NCI-H2171 treated with DMSO at 0.1 percent for 48 hours (cell line): ENCODE results near the gene AFDN.
"Not testable (repeated sequence)": the region's sequence is repeated elsewhere in the genome, so short reads cannot be mapped to it uniquely, and the experiment has no call there.

Source experiments
- DNase-seq: peaks from one replicate; lab custom pipeline; 2025; lab: John Stamatoyannopoulos, UW

Gene AFDN

DNA sequence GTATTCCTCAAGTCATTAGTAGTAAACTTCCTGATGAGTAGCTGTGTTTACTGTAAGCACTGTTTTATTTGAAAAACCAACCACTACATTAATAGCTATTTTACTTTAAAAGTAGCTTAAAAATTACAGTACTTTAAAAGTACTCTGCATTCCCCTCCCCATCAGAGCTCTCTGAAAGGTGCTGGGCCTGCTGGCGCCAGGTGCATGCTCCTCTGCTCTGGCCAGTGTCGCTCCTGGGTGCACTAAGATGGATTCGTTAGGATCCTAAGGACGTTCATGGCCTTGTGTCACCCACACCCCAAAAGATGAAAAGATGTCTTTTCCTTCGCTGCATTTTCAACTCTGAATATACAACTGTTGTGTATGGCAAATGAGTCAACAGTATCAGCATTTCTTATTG is 126.8 kb downstream of the AFDN start:
- no peak for DNase-seq

DNA sequence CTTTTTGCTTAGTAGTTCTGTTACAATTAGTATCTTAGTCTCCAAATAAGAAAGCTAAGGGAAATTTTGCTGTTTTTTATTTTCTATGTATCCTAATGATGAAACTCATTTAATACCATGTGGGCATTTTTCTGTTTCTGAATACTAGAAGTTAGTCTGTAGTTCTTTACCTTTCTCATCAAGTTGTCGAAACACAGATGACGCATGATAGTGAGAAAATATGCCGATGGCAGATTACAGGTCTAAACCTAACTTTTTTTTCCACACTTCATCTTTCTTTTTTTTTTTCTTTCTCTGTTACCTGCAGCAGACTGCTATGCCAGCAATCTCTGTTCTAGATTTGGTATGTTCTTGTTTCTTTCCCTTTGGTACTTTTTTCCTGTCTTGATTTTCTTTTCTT is 127.4 kb downstream of the AFDN start:
- no peak for DNase-seq

DNA sequence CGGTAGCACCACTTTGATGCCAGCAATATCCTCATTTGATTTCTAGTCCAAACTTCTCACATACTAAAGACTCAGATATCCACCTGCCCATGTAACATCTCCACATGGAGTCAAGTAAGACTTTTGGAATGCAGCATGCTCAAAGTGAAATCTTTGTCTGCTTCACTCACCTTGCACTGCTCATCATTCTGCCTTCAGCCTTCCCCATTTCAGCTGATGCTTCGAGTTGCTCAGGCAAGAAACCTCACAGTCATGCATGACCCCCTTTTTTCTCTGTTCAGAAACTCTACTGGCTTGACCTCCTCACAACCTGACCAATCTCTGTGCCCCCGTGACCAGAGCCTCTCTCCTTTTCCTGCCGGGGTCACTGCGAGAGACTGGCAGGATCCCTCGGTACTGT is 129.8 kb downstream of the AFDN start:
- no peak for DNase-seq

DNA sequence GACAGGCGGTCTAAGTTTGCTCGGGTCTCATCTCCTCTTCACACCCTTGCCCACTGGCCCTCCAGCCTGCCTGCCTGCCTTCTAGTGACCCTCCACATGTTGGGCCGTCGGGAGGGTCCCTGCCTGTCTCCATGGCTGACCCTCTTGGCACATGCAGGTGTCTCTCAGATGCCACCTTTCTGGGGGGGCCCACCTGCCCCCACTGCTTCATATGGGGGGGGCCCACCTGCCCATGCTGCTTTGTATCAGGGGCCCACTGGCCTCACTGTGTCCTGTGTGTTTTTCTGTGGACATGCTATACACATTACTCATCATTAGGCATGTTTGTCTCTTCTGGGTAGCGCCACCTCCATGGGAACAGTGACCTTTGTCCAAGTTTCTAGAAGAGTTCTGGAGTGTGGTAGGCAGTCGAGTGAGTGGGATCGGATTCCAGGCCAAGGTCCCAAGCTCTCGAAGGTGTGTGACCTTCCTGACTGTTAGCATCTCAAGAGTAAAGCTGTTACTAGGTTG is 130.3 kb downstream of the AFDN start:
- no peak for DNase-seq

DNA sequence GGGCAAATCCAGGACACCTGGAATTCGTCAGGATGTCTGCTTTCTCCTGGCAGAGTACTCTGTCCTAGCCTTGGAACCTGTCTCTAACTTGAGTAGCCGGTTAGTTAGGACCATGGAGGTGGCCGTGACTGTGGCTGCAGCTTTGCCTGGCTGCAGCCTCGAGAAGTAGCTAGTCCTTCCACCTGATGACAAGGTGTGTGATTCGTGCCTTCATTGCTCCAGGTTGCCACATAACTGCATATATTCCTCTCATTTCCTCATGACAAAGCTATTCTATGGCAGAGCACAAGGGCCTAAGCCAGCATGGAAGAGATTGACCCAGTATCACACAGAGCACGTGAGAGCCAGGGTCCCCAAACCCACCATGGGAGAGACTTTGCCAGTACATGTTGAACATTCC is 130.9 kb downstream of the AFDN start:
- DNase-seq, result no peak

DNA sequence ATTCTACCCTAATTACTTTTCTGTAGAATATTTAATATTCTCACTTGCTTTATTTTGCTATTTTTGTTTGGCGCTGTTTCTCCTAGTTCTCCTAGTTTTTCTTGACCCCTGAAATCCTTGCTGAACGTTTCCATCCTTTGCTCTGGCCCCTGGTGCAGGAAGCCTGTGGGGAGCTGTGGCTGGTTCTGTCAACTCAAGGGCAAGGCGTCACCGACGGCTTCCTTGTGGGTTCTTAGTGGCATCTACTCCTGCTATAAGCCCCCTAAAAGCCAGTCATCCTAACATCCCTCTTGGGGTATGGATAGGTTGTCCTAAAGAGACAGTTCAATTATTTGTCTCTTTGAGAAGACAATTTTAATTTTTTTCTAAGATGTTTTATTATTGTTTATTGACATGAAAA is 133.9 kb downstream of the AFDN start:
- no peak for DNase-seq

DNA sequence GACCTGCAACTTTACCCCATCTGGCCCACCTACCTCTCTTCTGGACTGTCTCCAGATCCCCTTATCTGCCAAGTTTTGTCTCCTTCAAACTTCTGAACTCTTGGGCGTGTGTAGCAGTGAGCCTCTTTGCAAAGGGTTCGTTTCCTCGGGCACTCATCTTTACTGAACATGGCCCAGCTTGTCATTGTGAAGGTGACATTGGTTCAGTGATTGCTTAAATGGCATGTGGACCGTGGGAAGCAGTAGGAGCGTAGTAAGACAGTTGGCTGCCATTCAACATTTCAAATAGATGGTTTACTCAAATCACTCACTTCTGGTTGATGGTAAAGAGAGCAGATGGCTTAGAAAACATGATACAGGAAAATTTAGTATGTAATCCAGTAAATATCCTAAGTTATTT is 136.0 kb downstream of the AFDN start:
- DNase-seq, result peak; percentile 94

DNA sequence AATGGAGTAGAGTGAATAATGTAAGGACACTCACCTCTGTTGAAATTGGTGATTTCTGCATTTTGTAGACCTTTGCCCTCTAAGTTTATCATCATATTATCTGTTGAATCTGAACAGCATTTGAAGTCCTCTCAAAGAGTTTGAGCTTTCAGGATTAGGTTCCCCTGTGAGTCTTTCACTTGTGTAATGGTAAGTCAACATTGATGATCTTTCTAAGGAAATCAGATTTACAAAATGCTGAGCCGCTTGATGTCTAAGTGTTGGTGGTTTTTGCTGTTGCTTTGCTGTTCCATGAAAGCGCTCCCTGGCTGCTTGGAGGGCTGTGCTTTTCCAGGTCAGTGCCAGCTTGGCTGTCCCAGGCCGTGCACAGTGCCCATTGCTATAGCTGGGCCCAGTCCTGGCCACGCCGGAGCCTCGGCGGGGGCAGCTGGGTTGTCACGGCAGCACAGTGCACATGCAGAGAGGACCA is 136.9 kb downstream of the AFDN start:
- no peak for DNase-seq

DNA sequence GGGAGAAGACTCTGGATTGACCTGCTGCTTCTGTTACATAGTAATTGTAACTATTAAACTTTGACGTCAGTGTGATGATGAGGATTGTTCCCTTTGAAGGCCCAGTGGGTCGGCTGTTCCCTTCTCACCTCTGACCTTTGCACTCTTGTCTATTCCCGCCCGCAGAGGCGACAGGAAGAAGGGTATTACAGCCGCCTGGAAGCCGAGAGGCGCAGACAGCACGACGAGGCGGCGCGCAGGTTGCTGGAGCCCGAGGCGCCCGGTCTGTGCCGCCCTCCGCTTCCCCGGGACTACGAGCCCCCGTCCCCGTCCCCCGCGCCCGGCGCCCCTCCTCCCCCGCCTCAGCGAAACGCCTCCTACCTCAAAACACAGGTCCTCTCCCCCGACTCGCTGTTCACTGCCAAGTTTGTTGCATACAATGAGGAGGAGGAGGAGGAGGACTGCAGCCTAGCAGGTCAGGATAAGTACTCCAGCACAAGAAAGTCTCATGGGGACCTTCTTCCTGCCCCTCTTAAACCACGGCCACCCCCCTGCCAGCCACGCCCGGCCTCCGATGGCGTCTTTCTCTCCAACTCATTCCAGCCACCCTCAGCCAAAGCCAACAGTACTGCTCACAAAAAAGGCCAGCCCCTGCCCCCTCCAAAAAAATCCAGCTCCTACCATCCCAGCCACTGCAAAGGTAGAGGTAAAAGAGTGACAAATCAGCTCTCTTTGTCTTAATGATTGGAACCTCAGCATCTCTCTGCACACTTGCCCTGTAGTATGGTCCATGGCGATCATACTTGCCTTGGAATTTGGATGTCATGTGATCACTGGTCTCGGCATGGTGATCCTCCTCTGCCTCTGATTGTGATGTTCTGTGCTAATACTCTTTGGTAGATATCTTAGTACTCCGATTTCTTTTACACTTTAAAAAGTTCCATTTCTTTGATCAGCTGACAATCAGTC is 139.2 kb downstream of the AFDN start:
- no peak for DNase-seq

DNA sequence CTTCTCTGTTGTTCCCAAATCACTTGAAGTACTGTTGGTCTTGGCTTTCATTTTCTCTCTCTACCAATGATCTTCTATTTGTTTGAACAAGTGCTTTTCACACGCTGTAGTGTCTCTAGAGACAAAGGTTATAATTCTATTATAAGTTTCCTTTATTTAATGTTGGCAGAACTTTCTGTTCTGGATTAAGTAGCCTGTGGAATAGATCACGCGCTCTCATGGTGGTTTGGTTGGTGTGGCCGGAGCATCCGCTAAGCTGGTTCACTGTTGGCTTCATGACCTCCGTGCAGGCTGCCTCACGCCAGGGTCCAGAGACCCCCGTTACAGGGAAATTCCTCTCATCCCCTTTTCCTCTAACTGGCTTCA is 139.8 kb downstream of the AFDN start:
- no peak for DNase-seq

DNA sequence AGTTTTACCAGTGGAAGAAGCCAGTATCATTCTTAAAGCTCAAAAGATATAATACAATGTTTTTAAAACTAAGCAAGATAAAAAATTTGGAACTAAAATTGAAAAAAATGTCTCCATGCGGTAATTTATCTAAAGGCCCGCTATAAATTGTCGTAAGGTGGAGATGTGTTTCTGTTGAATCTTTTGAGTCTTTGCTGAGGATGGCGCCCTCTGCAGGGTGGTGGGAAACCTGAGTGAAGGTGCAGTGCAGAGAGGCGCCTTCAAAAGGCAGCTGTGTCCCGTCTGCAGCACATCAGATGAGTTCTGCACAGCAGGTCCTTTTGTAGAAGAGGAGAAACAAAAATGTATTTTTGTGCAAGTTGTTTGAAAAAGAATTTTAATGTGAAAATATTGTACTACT is 141.4 kb downstream of the AFDN start:
- DNase-seq, result peak; percentile 10

DNA sequence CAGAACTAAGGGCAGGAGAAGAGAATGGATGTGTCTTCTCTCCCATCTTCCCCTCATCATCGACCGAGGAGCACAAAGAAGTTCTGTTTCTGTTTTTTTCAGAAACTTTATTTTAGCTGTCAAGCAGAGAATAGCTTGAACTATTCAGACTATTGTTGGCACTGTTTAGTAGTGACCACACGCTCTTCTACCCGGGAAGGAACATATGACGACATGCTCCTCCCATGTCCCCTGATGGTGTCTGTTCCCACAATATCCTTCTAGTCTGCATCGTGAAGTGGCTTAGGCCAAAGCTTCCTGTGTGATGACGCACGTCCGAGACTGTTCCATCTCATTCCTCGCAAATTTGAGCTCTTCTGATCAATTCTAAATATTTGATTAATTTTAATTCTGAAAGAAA is 143.5 kb downstream of the AFDN start:
- DNase-seq, result no peak

DNA sequence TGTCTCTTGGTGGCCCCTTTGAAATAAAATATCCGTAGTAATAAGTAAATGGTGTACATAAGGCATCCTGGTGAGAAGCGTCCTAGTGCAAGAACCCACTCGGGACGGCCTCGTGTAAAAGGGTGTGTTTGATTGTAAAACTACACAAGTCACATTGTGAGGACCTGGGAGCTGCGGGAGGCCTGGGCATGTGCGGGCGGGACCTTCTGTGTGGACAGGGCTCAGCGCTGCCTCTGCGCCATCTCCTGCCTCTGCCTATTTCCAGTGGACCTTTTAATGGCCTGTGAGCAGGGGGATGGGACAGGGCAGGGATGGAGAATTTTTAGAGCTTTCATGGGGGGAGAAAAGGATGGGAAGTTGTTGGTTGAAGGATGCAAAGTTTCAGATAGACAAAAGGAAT is 145.5 kb downstream of the AFDN start:
- no peak for DNase-seq

DNA sequence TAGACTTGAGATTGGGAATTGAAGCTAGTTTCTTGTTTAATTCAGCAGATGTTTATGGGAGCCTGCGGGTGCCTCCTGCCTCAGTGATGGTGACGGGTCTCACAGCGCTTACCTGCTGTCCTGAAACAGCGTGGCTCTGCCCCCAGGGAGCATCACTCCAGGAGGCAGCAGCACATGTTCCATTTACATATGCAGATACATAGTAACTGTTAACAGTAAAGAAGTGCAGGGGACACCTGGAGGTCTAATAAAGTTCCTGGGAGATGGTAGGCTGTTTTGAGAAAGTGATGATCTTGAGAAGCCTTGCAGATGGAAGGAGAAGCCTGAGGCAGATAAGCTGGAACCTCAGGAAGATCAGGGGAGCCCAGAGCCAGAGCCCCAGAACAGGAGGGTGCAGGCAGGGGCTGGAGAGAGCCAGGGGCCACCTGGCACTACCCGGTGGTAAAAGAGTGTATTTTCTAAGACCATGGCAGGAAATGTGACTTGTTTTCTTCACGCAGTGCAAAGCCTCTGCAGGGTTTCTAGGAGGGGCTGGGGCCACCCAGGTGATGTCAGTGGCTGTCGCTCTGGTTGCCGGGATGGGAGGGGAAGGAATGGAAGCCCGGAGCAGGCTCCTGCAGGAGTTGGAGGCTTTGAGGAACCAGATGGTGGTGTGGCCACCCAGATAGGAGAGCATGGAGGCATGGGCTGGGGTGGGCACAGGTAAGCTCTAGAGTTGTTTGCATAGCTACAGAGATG is 146.6 kb downstream of the AFDN start:
- peak; percentile 16 for DNase-seq

DNA sequence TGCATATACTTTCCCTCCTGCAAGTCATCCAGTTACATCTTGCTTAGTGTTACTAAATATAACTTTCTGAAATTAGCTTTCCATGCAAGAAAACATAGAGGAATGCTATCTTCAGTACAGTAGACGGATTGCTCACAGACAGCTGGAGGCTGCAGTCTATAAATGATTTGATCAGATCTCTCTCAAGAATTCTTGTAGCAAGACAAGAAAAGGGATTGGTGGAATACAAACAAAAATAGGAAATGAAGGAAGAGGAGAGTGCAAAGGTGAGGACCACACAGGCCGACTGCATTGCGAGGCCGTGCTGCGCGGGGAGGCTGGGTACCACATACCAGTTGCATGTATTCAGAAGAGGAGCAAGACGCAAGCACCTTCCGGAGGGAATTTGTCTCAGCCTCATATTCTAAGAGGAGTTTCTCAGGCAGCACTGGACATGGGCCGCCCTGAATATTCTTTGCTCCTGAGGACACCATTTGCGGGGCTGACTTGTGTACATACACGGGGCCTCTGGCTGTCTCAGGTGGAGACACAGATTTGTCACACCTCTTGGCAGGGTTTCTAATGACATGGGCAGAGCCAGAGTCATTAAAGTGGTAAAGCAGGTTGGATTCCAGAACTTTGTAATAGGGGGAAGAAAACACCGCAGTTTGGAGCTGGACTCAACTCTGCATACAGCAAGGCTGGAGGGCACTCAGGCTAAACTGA is 148.1 kb downstream of the AFDN start:
- DNase-seq, result no peak

DNA sequence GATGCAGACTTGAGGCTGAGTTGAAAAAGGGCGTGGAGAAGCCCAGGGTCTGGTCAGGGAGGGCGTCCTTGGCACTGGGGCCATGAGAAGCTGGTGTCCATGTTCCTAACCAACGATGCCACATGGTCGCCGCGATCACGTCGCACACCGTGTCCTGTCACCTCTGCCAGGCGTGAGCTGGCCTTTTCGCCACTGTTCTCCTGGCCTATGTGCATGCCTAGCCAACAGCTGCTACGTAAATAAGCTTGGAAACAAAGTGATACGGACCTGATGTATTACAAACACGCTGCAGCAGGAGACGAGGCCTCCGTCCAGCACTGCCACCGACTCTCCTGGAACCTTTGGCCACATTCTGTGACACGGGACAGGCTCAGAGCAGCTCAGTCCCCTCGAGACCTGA is 148.7 kb downstream of the AFDN start:
- no peak for DNase-seq

DNA sequence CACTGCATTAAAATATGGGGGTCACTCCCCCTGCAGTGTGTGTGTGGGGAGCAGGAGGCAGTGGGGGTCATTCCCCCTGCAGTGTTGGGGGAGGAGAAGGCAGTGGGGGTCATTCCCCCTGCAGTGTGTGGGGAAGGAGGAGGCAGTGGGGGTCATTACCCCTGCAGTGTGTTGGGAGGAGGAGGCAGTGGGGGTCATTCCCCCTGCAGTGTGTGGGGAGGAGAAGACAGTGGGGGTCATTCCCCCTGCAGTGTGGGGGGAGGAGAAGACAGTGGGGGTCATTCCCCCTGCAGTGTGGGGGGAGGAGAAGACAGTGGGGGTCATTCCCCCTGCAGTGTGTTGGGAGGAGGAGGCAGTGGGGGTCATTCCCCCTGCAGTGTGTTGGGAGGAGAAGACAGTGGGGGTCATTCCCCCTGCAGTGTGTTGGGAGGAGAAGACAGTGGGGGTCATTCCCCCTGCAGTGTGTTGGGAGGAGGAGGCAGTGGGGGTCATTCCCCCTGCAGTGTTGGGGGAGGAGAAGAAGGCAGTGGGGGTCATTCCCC is 149.5 kb downstream of the AFDN start:
- DNase-seq, result not testable (repeated sequence)

DNA sequence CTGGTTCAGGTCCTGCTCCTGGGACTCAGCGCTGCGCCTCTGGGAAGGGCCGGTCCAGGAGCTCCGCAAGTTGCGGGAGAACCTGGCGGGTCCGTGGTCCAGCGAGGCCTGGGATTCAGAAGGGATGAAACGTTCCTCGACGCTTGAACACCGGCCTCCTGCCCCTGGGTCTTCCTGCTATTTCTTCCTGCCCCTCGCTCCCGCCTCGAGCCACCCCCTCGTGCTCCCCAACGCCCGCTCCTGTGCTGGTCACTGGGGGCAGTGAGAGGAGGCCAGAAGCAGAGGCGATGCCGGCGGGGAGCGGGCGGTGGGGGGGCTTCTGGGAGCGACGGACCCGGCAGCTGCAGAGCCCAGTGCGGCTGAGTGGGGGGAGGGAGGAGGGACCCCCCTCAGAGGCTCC is 150.0 kb downstream of the AFDN start:
- no peak for DNase-seq

DNA sequence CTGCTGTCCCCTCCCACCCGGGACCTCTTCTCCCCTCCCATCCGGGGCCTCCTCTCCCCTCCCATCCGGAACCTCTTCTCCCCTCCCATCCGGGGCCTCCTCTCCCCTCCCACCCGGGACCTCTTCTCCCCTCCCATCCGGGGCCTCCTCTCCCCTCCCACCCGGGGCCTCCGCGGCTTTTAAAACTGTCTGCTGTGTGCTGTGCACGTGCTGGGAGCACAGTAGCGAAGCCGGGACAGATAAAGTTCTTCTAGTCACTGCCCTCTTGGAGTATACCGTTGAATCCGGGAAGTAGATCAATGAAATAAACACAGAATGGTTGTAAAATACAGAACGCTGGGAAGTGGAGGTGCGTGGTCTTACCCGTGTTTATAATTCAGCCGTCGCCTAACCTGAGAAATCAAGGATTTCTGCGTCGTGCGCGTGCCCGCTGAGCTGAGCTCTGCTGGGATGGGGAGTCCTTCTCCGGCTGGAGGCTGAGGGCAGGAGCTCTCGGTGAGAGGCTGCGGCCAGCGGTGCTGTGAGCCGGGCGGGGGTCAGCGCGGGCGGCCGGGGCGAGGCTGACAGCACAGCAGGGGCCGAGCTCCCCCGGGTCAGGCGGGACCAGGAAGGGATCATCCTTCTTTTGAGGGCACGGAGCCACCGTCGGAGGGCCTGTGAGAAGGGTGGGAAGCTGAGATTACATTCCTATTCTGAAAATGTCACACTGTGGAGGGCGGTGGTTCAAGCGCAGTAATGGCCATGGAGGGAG is 151.2 kb downstream of the AFDN start:
- no peak for DNase-seq

DNA sequence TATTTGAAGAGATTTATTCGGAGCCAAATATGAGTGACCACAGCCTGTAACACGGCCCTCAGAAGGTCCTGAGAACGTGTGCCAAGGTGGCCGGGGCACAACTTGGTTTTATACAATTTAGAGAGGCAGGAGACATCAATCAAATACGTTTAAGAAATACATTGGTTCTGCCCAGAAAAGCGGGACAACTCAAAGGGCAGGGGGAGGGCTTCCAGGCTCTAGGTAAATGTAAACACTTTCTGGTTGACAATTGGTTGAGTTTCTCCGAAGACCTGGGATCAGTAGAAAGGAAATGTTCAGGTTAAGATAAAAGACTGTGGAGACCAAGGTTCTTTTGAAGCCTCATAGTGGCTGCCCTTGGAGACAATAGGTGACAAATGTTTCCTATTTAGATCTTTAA is 151.9 kb downstream of the AFDN start:
- DNase-seq, result no peak

DNA sequence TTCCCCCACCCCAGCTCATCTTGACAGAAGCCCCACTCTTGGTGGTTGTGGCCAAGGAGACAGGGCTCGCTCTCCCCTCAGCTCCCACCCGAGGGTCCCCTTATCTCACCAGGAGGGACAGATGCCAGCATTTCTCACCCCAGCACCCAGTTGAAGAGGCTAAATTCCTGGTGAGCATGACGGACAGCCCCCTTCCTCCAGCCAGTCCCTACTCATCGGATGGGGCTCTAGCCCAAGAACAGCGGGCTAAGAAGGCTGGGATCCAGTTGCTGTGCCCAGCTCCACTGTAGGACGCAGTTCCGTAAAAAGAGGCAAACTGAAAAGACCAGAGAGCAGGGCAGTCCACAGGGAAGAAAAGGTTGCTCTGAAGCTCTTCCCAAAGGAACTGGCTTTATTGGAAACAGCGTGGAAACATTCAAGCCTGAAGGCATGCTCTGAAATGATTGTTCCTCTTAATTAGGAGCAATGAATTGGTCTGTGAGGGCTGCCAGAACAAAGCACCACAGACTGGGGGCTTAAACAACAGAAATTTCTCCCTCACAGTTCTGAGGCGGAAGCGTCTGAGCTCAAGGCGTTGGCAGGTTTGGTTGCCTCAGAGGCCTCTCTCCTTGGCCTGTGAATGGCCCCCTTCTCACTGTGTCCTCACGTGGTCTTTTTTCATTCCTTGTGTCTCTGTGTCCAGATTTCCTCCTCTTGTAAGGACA is 152.9 kb downstream of the AFDN start:
- no peak for DNase-seq
